MM.1S (cell line): Measurements from ENCODE around the gene STK39.

Source experiments
- DNase-seq: peaks from one replicate; pipeline ENCODE4 v3.0.0-alpha.2; 2015
- H2AFZ ChIP-seq: fragments of 300-600 bp; sonication (generic); 2 replicates; pipeline ENCODE4 v1.6.0; 2016; ENCODE audit warnings: antibody characterized with exemption, low read length
- H3F3A ChIP-seq: fragments of 300-600 bp; sonication (generic); 2 replicates; pipeline ENCODE4 v1.6.1; 2016; ENCODE audit warnings: mild to moderate bottlenecking, antibody characterized with exemption, low read length, moderate library complexity, mixed read lengths; ENCODE audit not compliant: insufficient read depth
- H3K27ac ChIP-seq: fragments of 300-600 bp; sonication (generic); 2 replicates; pipeline ENCODE4 v1.5.1; 2016; ENCODE audit warnings: mild to moderate bottlenecking, low read length
- H3K27me3 ChIP-seq: fragments of 300-600 bp; sonication (generic); replicated peaks from 2 replicates; pipeline ENCODE4 v1.6.0; 2016; ENCODE audit warnings: low read length; ENCODE audit not compliant: insufficient read depth
- H3K36me3 ChIP-seq: fragments of 300-600 bp; sonication (generic); replicated peaks from 2 replicates; pipeline ENCODE4 v1.6.1; 2016; ENCODE audit warnings: mild to moderate bottlenecking, low read length, mixed read lengths; ENCODE audit not compliant: insufficient read depth
- H3K4me1 ChIP-seq: fragments of 300-600 bp; sonication (generic); 2 replicates; pipeline ENCODE4 v1.6.1; 2016; ENCODE audit warnings: low read length, mixed read lengths
- H3K4me2 ChIP-seq: fragments of 300-600 bp; sonication (generic); 2 replicates; pipeline ENCODE4 v1.6.0; 2016; ENCODE audit warnings: low read depth, low read length
- H3K4me3 ChIP-seq: fragments of 300-600 bp; sonication (generic); 2 replicates; pipeline ENCODE4 v1.5.1; 2016; ENCODE audit warnings: low read length, mixed read lengths
- H3K79me2 ChIP-seq: fragments of 300-600 bp; sonication (generic); 2 replicates; pipeline ENCODE4 v1.6.1; 2016; ENCODE audit warnings: mixed run types, low read length, mixed read lengths
- H3K9ac ChIP-seq: fragments of 300-600 bp; sonication (generic); 2 replicates; pipeline ENCODE4 v1.6.1; 2016; ENCODE audit warnings: low read length, mixed read lengths
- H3K9me2 ChIP-seq: fragments of 300-600 bp; sonication (generic); replicated peaks from 2 replicates; pipeline ENCODE4 v1.6.1; 2016; ENCODE audit warnings: mild to moderate bottlenecking, low read length, mixed read lengths; ENCODE audit not compliant: insufficient read depth
- H3K9me3 ChIP-seq: fragments of 300-600 bp; sonication (generic); replicated peaks from 2 replicates; pipeline ENCODE4 v1.6.1; 2016; ENCODE audit warnings: mild to moderate bottlenecking, low read length, mixed read lengths; ENCODE audit not compliant: insufficient read depth
- H4K20me1 ChIP-seq: fragments of 300-600 bp; sonication (generic); 2 replicates; pipeline ENCODE4 v1.6.1; 2016; ENCODE audit warnings: mild to moderate bottlenecking, low read length, moderate library complexity, mixed read lengths; ENCODE audit not compliant: insufficient read depth
- EZH2 ChIP-seq: fragments of 300-600 bp; sonication (generic); optimal IDR thresholded peaks from 2 replicates; pipeline ENCODE3; 2017; ENCODE audit warnings: low read depth, mild to moderate bottlenecking, antibody characterized with exemption, low read length, mixed read lengths
- EZH2phosphoT487 ChIP-seq: fragments of 300-600 bp; sonication (generic); IDR thresholded peaks from 2 replicates; pipeline ENCODE4 v1.6.1; 2018; ENCODE audit warnings: antibody characterized with exemption, low read length
- TF ChIP-seq, protein P1 (sequence below): fragments of 300-600 bp; sonication (generic); IDR thresholded peaks from 2 replicates; pipeline ENCODE4 v1.5.1; 2016; ENCODE audit warnings: antibody characterized with exemption, low read length, mixed read lengths

Gene STK39

DNA sequence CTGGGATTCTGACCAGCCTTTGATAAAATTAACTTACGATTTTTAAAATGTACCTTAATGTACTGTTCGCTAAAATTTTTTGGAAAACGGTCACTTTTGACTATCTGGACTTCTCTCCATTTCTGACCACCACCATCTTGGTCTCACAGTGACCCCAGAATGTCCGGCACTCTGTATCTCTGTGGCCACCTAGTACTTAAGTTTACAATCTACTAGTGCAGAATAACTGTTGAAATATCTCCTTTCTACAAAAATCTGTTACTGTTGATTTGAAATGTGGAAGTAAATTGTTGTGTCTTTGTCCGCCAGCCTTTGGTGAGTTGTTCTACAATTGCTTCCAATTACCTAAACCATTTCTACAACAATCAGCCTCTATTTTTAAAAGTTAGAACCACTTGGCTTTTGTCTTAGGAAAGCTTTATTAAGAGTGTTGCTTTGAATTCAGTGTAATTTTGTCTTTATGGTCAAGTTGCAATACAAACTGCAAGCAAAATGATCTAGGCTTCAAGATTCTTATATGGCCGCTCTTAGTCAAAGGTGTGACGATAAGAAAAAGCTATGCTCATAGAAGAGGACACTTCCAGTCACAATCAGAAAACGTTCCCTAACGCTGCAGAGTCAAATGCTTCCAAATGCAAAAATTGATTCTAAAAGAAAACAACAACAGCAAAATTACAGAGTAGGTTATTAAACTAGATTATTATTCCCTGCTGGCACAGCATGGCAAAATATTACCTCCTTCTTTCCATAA is 283.3 kb downstream of the STK39 start:
- Histone ChIP-seq H3K36me3 (no peaks in the 10 kb centered on the region), H3K79me2 (no peaks in the 10 kb centered on the region), H3K4me1 (no peaks in the 10 kb centered on the region)

DNA sequence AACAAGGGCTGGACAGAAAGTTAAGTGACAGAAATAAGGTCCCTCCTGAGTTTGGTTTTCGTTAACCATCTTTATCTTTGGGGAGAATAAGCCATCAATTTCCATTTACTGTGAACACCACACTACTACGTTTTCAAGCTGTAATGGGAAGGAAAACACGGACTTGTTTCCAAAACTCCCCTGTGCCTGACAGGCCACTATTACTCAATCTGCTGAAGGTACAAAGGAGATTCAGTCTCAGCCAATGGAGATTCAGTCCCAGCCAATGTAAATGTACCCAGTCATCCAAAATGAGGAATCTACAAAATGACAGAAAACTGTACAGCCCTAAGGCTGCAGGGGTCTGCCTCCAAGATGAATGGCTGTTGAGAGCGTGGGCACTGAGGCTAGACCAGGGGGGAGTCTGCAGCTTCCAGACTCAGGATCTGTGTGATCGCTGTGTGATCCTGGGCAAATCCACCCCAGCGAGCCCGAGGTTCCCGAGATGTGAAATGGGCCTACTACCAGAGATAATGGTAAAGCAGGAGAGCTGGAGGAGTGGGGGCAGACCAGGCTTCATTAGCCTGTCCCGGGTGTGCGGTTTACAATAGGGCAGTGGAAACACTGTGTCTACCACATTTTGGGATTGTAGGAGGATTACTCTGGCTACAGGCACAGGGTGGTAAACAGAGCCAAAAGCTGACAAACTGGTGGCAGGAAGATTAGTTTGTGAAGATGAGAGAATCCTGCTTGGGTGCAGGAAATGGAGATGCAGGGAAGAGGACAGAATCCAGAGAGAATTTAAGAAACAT is 284.8 kb downstream of the STK39 start:
- Histone ChIP-seq H3K4me1 (no peaks in the 10 kb centered on the region), H3K4me3 (no peak overlapping the region), H3F3A (no peaks in the 10 kb centered on the region), H3K4me2 (no peak overlapping the region), H3K27ac (no peak overlapping the region), H3K79me2 (no peaks in the 10 kb centered on the region), H3K36me3 (no peaks in the 10 kb centered on the region), H3K9me3 (no peaks in the 10 kb centered on the region), H3K9me2 (no peaks in the 10 kb centered on the region), H4K20me1 (no peaks in the 10 kb centered on the region), H3K27me3 (no peaks in the 10 kb centered on the region), H2AFZ (no peak overlapping the region), H3K9ac (no peak overlapping the region)
- no peak for DNase-seq
- TF ChIP-seq EZH2: no peak
- TF ChIP-seq, protein P1, sequence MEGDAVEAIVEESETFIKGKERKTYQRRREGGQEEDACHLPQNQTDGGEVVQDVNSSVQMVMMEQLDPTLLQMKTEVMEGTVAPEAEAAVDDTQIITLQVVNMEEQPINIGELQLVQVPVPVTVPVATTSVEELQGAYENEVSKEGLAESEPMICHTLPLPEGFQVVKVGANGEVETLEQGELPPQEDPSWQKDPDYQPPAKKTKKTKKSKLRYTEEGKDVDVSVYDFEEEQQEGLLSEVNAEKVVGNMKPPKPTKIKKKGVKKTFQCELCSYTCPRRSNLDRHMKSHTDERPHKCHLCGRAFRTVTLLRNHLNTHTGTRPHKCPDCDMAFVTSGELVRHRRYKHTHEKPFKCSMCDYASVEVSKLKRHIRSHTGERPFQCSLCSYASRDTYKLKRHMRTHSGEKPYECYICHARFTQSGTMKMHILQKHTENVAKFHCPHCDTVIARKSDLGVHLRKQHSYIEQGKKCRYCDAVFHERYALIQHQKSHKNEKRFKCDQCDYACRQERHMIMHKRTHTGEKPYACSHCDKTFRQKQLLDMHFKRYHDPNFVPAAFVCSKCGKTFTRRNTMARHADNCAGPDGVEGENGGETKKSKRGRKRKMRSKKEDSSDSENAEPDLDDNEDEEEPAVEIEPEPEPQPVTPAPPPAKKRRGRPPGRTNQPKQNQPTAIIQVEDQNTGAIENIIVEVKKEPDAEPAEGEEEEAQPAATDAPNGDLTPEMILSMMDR: no peak
- no peak for TF ChIP-seq EZH2phosphoT487

More for the DNA sequence above, 283.3 kb downstream of the STK39 start:
- H3F3A ChIP-seq: no peaks in the 10 kb centered on the region
- no peaks in the 10 kb centered on the region for H3K27me3 ChIP-seq
- no peak for DNase-seq
- H3K9ac ChIP-seq: no peak overlapping the region
- no peak overlapping the region for H3K4me2 ChIP-seq
- H2AFZ ChIP-seq: no peak overlapping the region
- H3K27ac ChIP-seq: no peak overlapping the region
- TF ChIP-seq, protein P1: no peak
- TF ChIP-seq EZH2phosphoT487 (no peak), EZH2 (no peak)
- H3K9me3 ChIP-seq: no peaks in the 10 kb centered on the region
- no peaks in the 10 kb centered on the region for H4K20me1 ChIP-seq
- H3K9me2 ChIP-seq: no peaks in the 10 kb centered on the region
- H3K4me3 ChIP-seq: no peak overlapping the region

DNA sequence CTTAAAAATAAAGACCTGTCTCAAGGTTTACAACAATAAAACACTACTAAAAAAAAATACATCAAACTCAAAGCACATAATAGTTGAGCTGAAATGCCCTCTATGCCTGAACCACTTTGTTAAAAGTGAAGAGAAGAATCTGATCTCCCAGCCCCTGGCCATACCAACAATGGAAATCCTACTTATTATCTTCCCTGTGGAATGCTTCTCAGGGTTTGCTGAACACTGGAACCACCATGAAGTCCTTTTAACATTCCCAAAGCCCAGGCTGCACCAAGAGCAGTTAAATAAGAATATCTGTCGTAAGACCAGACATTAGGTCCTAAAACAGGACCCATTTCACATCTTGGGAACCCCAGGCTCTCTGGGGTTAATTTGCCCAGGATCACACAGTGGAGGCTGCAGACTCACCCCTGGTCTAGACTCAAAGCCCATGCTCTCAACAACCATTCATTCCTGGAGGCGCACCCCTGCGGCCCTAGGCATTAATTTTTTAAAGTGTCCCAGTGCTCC is 285.8 kb downstream of the STK39 start:
- Histone ChIP-seq H4K20me1 (no peaks in the 10 kb centered on the region), H3K4me3 (no peak overlapping the region), H3K4me2 (no peak overlapping the region), H3K9me2 (no peaks in the 10 kb centered on the region), H3K27me3 (no peaks in the 10 kb centered on the region), H3F3A (no peaks in the 10 kb centered on the region), H3K9me3 (no peaks in the 10 kb centered on the region), H3K9ac (no peak overlapping the region), H3K4me1 (no peaks in the 10 kb centered on the region), H3K79me2 (no peaks in the 10 kb centered on the region), H3K27ac (no peak overlapping the region), H3K36me3 (no peaks in the 10 kb centered on the region), H2AFZ (no peak overlapping the region)
- no peak for DNase-seq
- TF ChIP-seq, protein P1: no peak
- no peak for TF ChIP-seq EZH2
- no peak for TF ChIP-seq EZH2phosphoT487
